GM12801 (cell line): ENCODE data around the gene KCNJ5.

Experiments
- TF ChIP-seq, protein P1 (sequence below): IDR thresholded peaks from one replicate; pipeline ENCODE4 v1.5.1; 2011; ENCODE audit warnings: control low read depth; ENCODE audit not compliant: insufficient read length; ENCODE audit errors: extremely low read depth

KCNJ5 gene

DNA sequence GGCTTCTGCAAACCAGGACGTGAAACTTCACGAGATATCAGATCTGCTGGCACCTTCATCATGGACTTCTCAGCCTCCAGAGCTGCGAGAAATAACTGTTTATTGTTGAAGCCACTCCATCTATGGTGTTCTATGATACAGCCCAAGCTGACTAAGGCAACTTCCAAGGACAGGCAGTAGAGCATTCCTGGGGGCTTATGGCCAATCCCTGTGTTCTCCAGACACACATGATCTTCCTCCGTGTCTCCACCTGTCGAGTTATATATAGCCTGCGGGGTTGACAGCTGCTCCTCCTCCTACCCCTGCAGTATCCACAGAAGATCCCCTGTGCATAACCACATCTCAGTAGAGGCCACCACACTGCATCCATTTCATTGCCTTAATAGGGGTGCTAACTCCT lies 40.5 kb downstream of the KCNJ5 start:
- TF ChIP-seq, protein P1, sequence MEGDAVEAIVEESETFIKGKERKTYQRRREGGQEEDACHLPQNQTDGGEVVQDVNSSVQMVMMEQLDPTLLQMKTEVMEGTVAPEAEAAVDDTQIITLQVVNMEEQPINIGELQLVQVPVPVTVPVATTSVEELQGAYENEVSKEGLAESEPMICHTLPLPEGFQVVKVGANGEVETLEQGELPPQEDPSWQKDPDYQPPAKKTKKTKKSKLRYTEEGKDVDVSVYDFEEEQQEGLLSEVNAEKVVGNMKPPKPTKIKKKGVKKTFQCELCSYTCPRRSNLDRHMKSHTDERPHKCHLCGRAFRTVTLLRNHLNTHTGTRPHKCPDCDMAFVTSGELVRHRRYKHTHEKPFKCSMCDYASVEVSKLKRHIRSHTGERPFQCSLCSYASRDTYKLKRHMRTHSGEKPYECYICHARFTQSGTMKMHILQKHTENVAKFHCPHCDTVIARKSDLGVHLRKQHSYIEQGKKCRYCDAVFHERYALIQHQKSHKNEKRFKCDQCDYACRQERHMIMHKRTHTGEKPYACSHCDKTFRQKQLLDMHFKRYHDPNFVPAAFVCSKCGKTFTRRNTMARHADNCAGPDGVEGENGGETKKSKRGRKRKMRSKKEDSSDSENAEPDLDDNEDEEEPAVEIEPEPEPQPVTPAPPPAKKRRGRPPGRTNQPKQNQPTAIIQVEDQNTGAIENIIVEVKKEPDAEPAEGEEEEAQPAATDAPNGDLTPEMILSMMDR, result no peak

- TF ChIP-seq, protein P1, result no peak
Observed at GRCh38 chr11:128933481-128934178, 42.5 kb downstream of the KCNJ5 start.

GRCh38 chr11:128934351-128934750 lies 43.2 kb downstream of the KCNJ5 start:
- TF ChIP-seq, protein P1, result no peak

DNA sequence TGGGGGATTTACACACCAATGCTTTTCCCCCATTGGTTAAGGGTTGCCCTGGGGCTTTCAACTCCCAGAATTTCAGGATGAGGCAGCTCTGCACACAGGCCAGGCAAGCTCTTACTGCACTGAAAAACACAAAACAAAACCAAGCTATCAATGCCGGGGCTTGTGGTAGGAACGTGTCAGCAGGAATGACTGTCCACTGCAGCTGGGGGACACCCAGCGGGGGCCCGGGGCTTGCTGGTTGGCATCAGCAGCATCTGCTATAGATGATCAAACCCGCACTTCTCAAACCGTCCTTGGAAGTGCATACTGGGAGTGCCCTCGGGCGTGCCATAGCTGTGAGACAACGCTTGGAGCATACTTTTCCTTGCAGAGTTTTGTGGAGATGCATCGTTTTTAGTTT lies 43.8 kb downstream of the KCNJ5 start:
- TF ChIP-seq, protein P1, result no peak

DNA sequence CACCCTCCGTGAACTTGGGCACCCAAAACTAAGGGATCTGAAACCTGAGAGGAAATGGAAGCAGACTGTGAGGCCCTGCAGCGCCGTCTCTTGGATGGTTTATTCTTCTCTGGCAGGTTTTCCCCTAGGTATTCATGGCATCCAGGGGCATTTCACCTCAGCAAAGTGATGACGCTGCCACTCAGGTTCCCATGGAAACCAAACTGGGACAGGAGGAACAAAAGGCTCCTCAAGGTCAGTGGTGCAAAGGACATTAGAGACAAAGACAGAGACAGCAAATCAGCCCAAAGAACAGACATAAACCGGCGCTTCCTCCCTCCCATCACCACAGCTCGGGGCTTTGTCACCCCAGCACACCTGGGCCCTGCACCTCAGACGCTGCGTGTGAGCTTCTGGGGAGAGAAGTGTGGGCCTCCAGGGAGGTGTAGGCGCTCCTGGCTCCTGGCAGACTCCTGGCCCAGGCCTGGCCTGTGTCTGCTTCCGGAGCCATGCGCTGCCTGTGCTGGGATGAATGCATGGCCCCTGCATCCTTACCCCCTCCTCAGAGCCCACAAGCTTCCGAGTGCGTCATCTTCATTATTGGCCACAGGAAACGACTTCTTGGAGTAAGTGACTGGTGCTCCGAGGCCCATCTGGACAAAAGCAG lies 45.6 kb downstream of the KCNJ5 start:
- TF ChIP-seq, protein P1, result no peak

- TF ChIP-seq, protein P1, result no peak
Observed at GRCh38 chr11:128937480-128937879, 46.3 kb downstream of the KCNJ5 start.

DNA sequence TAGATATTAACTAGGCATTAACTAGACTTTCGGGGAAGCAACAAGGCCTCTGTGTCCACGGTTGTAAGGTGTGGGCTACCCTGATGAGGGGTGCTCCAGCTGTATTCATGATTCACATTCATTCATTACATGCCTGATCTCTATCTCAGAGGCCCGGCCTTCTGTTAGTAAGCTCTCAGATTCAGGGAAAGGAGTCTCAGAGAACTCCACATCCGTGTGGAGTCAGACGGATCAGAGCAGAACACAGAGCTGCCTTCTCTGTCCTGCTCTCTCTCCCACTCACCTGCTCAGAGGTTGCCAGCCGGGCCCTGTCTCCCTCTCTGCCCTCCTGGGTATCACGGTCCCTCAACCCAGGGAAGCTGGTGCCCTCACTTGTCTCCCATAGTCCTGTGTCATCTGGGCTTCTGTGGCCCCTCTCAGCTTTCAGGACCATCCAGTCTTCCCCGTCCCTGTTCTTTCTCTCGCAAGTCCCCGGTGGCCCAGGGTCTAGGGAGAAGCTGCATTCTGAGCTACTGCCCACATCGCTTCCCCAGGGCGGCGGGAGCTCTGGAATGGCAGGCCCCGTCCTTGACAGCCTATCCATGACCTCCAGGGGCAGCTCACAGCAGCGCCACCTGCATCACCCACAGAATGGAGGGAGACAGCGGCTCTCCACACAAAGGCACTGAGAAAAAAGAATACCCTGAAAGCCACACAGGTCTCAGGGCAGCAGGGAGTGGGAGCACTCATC lies 47.2 kb downstream of the KCNJ5 start:
- TF ChIP-seq, protein P1, result no peak
